HUES48 (cell line): ENCODE measurements around the gene ZMYM4.

Experiments used
- H3K27ac ChIP-seq: one replicate; pipeline ENCODE4 v1.7.0; 2013; ENCODE audit warnings: low read depth, low read length, inconsistent platforms
- H3K27me3 ChIP-seq: 2 replicates; pipeline ENCODE4 v1.6.1; 2013; ENCODE audit warnings: mild to moderate bottlenecking, low read length; ENCODE audit not compliant: control insufficient read depth, insufficient read depth
- H3K36me3 ChIP-seq: 2 replicates; pipeline ENCODE4 v1.6.1; 2013; ENCODE audit warnings: low read length; ENCODE audit not compliant: control insufficient read depth, insufficient read depth
- H3K4me1 ChIP-seq: 2 replicates; pipeline ENCODE4 v1.6.1; 2013; ENCODE audit warnings: mild to moderate bottlenecking, low read length; ENCODE audit not compliant: control insufficient read depth, insufficient read depth
- H3K4me3 ChIP-seq: 2 replicates; pipeline ENCODE4 v1.5.1; 2013; ENCODE audit warnings: mild to moderate bottlenecking, low read depth, low read length
- H3K9ac ChIP-seq: 2 replicates; pipeline ENCODE4 v1.6.1; 2013; ENCODE audit warnings: mild to moderate bottlenecking, low read depth, low read length, moderate library complexity
- H3K9me3 ChIP-seq: 2 replicates; pipeline ENCODE4 v1.6.1; 2013; ENCODE audit warnings: low read length; ENCODE audit not compliant: control insufficient read depth, insufficient read depth

ZMYM4 gene

DNA sequence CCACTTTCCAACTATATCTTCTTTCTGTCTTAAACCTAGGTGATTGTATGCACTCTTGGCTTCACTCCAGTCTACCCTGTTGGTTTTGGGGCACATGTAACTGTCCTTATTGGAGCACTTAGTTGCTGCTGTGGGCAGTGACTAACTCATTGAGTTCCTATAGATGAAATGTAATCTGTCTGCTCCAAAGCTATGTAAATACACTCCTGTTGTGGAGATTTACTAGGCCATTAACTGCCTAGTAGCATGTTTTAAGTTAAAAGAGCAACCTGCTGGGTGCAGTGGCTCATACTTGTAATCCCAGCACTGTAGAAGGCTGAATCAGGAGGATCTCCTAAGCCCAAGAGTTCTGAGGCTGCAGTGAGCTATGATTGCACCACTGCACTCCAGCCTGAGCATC is 137.6 kb downstream of the ZMYM4 start:
- Histone ChIP-seq H3K27me3 (no peaks in the 10 kb centered on the region), H3K36me3 (peaks cover 80% of the 10 kb centered on the region), H3K4me3 (no peak overlapping the region), H3K9ac (no peak overlapping the region), H3K27ac (no peak overlapping the region), H3K4me1 (peaks cover 7% of the 10 kb centered on the region; the same call in 1 of the 2 replicates), H3K9me3 (0 out of 2 replicates have a peak, but pooled peaks cover 3% of the 10 kb centered on the region)

- no peak overlapping the region for H3K27ac ChIP-seq
- peaks cover 70% of the 10 kb centered on the region for H3K36me3 ChIP-seq
- H3K9ac ChIP-seq: no peak overlapping the region
- peaks cover 7% of the 10 kb centered on the region; the same call in 1 of the 2 replicates for H3K4me1 ChIP-seq
- H3K9me3 ChIP-seq: 0 out of 2 replicates have a peak, but pooled peaks cover 3% of the 10 kb centered on the region
- no peak overlapping the region for H3K4me3 ChIP-seq
- no peaks in the 10 kb centered on the region for H3K27me3 ChIP-seq
Observed at GRCh38 chr1:35407743-35408142, 139.2 kb downstream of the ZMYM4 start.

DNA sequence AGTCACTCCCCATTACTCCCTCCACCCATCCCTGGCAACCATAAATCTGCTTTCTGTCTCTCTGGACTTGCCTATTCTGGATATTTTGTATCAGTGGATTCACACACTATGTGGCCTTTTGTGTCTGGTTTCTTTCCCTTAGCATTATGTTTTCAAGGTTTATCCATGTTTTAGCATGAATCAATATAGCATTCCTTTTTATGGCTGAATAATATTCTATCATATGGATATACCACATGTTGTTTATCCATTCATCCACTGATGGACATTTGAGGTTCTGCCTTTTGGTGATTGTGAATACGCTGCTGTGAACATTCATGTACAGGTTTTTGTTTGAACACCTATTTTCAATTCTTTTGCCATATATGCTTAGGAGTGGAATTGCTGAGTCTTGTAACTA is 140.4 kb downstream of the ZMYM4 start:
- Histone ChIP-seq H3K9ac (no peak overlapping the region), H3K36me3 (peaks cover 63% of the 10 kb centered on the region), H3K9me3 (0 out of 2 replicates have a peak, but pooled peaks cover 3% of the 10 kb centered on the region), H3K27ac (no peak overlapping the region), H3K4me1 (peaks cover 7% of the 10 kb centered on the region; the same call in 1 of the 2 replicates), H3K27me3 (no peaks in the 10 kb centered on the region), H3K4me3 (no peak overlapping the region)

- peaks cover 6% of the 10 kb centered on the region; the same call in 1 of the 2 replicates for H3K4me1 ChIP-seq
- no peak overlapping the region for H3K4me3 ChIP-seq
- no peaks in the 10 kb centered on the region for H3K9me3 ChIP-seq
- peaks cover 13% of the 10 kb centered on the region for H3K36me3 ChIP-seq
- H3K9ac ChIP-seq: no peak overlapping the region
- H3K27ac ChIP-seq: no peak overlapping the region
- no peaks in the 10 kb centered on the region for H3K27me3 ChIP-seq
Observed at GRCh38 chr1:35426097-35426586, 157.6 kb downstream of the ZMYM4 start.

DNA sequence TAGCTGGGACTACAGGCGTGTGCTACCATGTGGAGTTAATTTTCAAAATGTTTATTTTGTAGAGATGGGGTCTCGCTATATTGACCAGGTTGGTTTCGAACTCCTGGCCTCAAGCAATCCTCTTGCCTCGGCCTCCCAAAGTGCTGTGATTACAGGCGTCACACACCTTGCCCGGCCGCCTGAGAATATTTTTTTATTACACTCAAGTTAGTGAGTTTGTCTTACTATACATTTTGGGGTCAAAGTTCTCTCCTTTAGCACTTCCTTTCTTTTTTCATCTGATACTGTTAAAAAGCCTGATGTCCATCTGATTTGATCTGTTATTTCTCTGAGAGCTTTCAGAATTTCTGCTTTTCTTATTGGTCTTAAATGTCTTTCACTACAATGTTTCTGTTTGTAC is 159.9 kb downstream of the ZMYM4 start:
- H3K27me3 ChIP-seq: no peaks in the 10 kb centered on the region
- no peak overlapping the region for H3K4me3 ChIP-seq
- H3K36me3 ChIP-seq: peaks cover 10% of the 10 kb centered on the region
- peaks cover 6% of the 10 kb centered on the region; the same call in 1 of the 2 replicates for H3K4me1 ChIP-seq
- H3K9me3 ChIP-seq: no peaks in the 10 kb centered on the region
- H3K9ac ChIP-seq: no peak overlapping the region
- H3K27ac ChIP-seq: no peak overlapping the region

- Histone ChIP-seq H3K9ac (no peak overlapping the region), H3K36me3 (peaks cover 30% of the 10 kb centered on the region), H3K4me3 (no peak overlapping the region), H3K27ac (no peak overlapping the region), H3K27me3 (no peaks in the 10 kb centered on the region), H3K4me1 (peaks cover 6% of the 10 kb centered on the region; the same call in 1 of the 2 replicates), H3K9me3 (no peaks in the 10 kb centered on the region)
Observed at GRCh38 chr1:35430762-35431161, 162.3 kb downstream of the ZMYM4 start.

GRCh38 chr1:35431173-35431599 is 162.7 kb downstream of the ZMYM4 start:
- H3K9me3 ChIP-seq: no peaks in the 10 kb centered on the region
- H3K27ac ChIP-seq: no peak overlapping the region
- H3K4me3 ChIP-seq: no peak overlapping the region
- H3K9ac ChIP-seq: no peak overlapping the region
- H3K36me3 ChIP-seq: peaks cover 34% of the 10 kb centered on the region
- H3K27me3 ChIP-seq: no peaks in the 10 kb centered on the region
- peaks cover 6% of the 10 kb centered on the region; the same call in 1 of the 2 replicates for H3K4me1 ChIP-seq

GRCh38 chr1:35432231-35432630 is 163.7 kb downstream of the ZMYM4 start:
- Histone ChIP-seq H3K9me3 (no peaks in the 10 kb centered on the region), H3K36me3 (peaks cover 44% of the 10 kb centered on the region), H3K27me3 (no peaks in the 10 kb centered on the region), H3K4me3 (no peak overlapping the region), H3K4me1 (peaks cover 6% of the 10 kb centered on the region; the same call in 1 of the 2 replicates), H3K27ac (no peak overlapping the region), H3K9ac (no peak overlapping the region)

- Histone ChIP-seq H3K27ac (no peak overlapping the region), H3K4me3 (no peak overlapping the region), H3K36me3 (peaks cover 55% of the 10 kb centered on the region), H3K9ac (no peak overlapping the region), H3K4me1 (no peaks in the 10 kb centered on the region), H3K9me3 (no peaks in the 10 kb centered on the region), H3K27me3 (no peaks in the 10 kb centered on the region)
Observed at GRCh38 chr1:35433714-35434113, 165.2 kb downstream of the ZMYM4 start.

- Histone ChIP-seq H3K9ac (no peak overlapping the region), H3K4me1 (no peaks in the 10 kb centered on the region), H3K27ac (no peak overlapping the region), H3K36me3 (peaks cover 65% of the 10 kb centered on the region), H3K27me3 (no peaks in the 10 kb centered on the region), H3K4me3 (no peak overlapping the region), H3K9me3 (no peaks in the 10 kb centered on the region)
Observed at GRCh38 chr1:35434703-35435102, 166.2 kb downstream of the ZMYM4 start.

DNA sequence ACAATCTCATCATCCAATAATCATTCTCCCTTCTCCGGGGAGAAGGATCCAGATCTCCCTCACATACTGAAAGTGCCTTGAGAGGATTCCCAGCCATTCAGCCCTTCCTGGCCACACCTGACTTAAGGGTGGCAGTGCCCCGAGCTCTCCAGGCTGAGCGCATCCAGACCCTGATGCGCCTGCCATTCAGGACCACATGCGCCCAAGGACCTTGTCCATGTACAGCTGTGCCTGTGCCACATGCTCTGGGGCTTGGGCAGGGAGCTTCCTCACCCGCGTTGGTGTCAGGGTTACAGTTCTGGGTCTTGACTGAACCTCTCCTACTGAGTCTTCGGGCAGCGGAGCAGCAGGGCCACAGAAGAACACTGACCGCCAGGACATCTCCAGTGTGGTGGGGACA is 167.6 kb downstream of the ZMYM4 start:
- no peaks in the 10 kb centered on the region for H3K27me3 ChIP-seq
- peaks cover 78% of the 10 kb centered on the region for H3K36me3 ChIP-seq
- no peak overlapping the region for H3K9ac ChIP-seq
- H3K4me1 ChIP-seq: no peaks in the 10 kb centered on the region
- H3K4me3 ChIP-seq: no peak overlapping the region
- no peaks in the 10 kb centered on the region for H3K9me3 ChIP-seq
- no peak overlapping the region for H3K27ac ChIP-seq
